ENCODE results near the gene OCSTAMP.

Gene OCSTAMP

DNA sequence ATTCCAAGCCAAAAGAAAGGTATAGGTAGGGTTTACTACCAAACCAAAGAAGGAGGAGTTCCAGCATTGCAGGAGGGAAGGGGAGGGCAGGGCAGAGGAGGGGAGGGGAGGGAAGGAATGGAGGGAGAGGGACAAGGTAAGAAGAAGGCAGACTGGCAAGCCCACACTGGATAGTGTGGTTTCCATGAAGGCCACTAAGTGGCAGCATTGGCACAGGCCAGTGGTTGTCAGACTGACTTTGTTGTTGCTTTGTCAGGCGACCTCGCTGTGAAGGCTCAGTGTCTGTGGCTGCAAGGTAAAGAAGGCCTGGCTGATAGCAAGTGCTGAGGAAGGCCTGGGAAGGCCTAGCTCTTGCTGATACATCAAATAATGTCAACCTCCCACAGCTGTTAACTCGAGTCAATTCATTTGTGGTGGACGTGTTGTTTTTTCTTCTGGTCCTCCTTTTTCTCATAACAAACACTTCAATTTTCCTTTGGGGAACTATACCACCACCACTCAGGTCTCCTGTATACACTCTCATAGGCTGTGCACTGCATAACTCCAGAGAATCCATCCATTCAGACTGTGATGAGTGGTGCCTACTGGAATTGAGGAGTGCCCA lies 29.4 kb downstream of the OCSTAMP start:
- in situ Hi-C loops (cut with MboI; ENCODE audit: low sequenced_read_pairs): no loop called here

DNA sequence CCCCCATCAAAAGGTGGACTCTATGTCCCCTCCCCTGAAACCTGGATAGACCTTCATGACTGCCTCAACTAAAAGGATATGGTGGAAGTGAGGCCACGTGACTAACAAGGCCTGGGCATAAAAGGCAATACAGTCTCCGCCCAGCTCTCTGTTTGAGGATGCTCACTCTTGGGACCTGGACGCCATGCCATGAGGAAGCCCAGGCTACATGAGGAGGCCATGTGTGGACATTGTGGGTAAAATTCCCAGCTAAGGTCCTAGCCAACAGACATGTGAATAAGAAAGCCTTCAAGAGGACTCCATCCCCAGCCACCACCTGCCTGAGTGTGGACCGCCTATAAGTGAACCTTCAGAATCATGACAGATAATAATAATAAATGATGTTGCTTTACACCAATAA lies 29.9 kb downstream of the OCSTAMP start:
- in situ Hi-C loops (cut with MboI; ENCODE audit: low sequenced_read_pairs): no loop called here

DNA sequence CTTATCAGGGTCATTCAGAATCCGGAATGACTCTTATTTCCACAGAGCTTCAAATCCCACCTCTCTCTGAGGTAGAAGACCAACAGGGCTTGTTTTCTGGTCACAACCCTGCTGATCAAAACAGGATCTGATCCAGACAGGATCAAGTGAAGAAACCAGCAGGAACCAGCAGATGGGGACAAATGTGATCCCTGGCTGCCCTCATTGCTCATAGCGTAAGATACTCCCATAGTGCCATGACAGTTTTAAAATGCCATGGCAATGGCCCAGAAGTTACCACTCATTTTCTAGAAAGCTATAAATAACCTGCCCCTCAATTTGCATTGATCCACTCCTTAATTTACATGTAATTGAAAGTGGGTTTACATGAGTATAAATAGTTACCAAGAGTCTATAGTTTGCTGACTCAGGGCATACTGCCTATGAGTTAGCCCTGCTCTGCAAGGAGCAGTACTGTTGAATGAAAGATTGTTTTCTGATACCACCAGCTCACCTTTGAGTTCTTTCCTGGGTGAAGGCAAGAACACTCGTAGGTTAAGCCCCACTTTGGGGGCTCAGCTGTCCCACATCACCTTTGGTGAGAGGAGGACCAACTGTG lies 30.9 kb downstream of the OCSTAMP start:
- in situ Hi-C loops (cut with MboI; ENCODE audit: low sequenced_read_pairs): no loop called here

DNA sequence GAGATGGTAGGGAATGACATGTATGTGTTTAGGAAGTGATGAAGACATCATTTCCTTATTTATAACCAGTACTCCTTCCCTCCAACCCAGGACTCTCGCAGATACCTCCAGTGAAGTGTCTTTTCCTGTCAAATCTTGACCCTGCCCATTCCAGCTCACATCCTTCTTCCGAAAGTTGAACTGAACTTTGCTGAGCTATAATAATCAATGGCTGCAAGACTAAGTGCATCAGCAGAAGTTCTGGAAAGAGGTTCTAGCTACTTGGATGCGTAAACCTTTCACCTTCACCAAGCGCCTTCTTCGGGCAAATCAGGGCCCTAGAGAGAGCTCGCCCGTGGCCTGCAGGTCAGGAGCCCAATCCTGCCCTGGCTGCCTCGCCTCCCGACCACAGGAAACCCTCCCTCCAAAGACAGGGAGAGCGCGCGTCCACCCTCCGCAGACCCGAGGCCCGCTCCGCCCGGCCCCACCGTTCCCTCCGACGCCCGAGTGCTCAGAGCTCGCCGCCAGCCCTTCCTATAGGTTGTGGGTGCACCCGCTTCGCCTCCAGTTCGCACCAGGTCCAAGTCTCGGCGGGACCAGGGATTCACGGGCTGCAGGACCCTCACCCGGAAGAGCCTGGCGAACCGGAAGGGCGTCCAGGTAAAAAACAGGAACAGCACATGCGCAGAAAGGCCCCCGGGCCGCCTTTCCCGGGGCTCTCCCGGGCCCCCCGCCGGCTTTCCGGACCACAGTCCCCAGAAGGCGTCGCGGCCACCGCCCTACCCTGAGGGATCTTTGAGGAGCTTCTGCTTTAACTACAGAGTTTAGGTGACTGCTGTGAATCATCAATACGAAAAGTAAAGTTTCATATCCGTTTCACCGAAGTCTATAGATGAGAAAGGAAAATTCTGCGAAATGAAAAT lies 37.3 kb downstream of the OCSTAMP start, which contains the start of gene ZNF334:
Gene ZNF334, minus strand, starts transcription at position 617 of the 902 bp plus-strand sequence. CDS start 1,457 bp downstream, outside the sequence.
- in situ Hi-C loops (cut with MboI; ENCODE audit: low sequenced_read_pairs): no loop called here

DNA sequence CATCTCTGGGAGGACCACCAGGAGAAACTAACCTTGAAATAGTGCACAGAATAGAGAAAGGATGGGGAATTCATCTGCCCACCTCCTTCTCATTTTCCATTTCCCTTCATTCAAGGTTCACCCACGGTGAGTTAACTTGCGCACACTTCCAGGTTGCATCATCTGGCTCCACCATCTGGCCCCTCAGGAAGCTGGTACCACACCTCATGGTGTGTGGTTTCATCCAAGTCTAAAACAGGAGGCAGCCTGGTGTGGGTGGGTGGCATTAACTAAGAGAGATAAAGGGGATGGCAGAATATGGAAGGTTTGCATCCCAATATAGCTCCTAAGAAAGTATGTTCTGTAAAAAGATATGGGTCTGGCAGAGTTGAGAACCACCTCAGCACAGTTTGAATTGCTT lies 40.9 kb downstream of the OCSTAMP start:
- in situ Hi-C loops (cut with MboI; ENCODE audit: low sequenced_read_pairs): no loop called here

DNA sequence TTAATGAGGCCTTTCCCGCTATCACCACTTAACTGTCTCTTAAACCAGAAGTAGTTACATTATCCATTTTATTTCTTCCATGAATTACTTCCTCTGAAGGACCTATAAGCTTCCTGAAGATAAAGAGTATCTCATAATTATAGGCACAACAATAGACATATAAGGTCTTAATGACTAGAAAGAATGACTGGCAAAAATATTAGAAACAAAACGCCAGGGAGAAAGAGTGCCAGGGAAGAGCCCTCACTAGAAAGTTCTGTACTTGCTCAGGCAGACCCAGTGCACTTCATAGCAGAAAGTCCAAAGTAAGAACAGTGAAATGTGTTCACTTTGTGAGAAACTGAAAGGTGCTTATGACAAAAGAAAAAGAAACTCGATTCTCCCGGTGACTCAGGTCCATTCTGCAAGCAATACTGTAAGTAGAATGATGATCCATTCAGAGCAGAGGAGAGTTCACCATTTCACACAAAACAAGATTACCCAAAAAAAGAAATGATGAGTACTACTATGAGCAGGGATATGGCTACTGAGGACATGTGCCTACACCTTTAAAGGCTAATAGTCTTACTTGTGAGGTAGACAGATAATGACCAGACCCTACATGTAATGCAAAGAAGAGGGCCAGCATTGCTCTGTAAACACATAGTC lies 42.6 kb downstream of the OCSTAMP start:
- in situ Hi-C loops (cut with MboI; ENCODE audit: low sequenced_read_pairs): no loop called here

DNA sequence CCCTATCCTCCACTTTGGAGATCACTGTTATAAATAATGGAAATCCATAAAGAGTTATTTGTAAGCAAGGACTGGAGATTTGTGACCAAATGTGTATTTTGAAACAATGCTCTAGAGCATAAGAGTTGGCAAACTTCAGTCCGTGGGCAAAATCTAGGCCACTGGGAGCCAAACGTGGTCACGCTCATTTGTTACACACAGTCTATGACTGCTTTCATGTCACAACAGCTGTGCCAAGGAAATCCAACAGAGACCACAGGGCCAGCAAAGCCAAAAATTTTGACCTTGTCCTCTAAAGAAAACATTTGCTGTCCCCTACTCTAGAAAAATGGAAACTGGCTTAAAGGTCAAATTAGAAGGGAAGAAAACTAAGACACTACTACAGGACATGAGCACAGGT lies 44.9 kb downstream of the OCSTAMP start:
- in situ Hi-C loops (cut with MboI; ENCODE audit: low sequenced_read_pairs): no loop called here

DNA sequence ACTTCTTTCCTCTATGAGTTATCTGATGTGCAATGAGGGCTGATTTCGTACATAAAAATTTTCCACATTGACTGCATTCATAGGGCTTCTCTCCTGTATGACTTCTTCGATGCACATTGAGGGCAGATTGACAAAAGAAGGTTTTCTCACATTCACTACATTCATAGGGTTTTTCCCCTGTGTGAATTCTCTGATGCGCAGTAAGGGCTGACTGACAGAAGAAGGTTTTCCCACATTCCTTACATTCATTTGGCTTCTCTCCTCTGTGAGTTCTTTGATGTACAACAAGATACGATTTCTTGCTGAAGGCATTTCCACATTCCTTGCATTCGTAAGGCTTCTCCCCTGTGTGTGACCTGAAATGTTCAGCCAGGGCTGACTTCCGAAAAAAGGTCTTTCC lies 48.5 kb downstream of the OCSTAMP start:
- in situ Hi-C loops (cut with MboI; ENCODE audit: low sequenced_read_pairs): no loop called here

DNA sequence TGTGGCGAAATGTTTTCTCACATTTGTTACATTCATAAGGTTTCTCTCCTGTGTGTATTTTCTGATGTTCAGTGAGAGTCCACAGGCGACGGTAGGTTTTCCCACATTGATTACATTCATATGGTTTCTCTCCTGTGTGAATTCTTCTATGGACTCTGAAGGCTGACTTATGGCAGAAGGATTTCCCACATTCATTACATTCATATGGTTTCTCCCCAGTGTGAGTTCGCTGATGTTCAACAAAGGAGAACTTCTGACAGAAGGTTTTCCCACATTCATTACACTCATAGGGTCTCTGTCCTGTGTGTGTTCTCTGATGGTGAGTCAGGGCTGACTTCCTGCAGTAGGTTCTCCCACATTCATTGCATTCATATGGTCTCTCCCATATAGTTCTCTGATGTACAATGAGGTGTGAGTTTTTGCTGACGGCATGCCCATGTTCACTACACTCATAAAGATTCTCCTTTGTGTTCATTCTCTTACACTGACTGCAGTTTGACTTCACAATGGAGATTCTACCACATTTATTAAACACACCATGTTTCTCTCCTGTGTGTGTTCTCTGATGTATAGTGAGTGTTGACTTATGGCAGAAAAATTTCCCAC lies 49.0 kb downstream of the OCSTAMP start:
- in situ Hi-C loops (cut with MboI; ENCODE audit: low sequenced_read_pairs): no loop called here

DNA sequence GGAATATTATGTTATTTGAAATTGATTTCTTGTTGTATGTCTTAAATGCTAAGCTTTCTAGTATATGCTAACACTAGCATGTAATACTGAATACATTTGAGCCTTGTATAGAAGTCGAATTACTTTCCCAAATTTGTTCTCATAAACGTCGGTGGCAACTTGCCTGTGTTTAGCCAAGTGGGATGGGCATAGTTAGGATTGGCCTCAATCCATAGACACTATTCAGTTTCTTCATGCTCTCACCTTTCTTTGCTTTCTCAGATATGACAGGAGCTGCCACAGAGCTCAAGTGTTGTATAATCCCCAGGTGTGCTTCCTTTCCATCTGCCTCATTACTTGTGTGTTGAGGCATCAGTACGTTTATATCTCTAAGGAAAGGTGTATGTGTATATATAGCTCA lies 56.4 kb downstream of the OCSTAMP start:
- in situ Hi-C loops (cut with MboI; ENCODE audit: low sequenced_read_pairs): no loop called here

DNA sequence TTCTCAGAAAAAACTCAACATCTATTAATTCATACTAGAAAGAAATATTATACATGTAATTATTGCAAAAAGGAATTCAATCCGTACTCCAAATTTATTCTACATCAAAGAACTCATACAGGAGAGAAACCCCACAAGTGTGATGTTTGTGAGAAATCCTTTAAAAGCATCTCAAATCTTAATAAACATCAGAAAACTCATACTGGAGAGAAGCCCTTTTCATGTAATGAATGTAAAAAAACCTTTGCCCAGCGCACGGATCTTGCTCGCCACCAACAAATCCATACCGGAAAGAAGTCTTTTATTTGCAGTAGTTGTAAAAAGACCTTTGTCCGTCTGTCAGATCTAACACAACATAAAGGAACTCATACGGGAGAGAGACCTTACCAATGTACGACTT lies 59.1 kb downstream of the OCSTAMP start:
- in situ Hi-C loops (cut with MboI; ENCODE audit: low sequenced_read_pairs): no loop called here
